ENCODE results near the gene EFNA3.

DNA sequence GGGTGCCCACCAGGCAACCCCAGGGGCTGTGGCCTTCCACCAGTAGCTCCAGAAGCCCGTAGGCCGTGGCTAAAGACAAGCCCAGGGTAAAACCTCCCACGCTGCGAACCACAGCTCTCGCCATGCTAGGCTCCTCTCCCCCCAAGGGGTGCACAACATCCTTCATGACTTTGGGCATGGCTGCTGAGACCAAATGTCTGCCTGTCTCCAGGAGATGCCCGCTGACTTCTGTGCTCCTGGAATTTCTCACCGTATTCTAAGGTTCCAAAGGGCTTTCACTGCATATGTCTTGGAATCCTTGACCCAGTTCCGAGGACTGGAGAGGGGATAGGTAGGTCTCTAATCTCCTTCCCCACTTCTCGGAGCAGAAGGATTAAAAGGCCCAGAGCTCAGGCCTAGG is 45.1 kb upstream of the EFNA3 start, which contains the start of the genes DCST1 and DCST2:
- TF ChIP-seq NR2C2 (CRISPR knock-in tag; IDR thresholded peaks at IDR 0.05), result no peak
- TF ChIP-seq CTCF (IDR thresholded peaks at IDR 0.05), result no peak
- TF ChIP-seq ZNF232 (CRISPR knock-in tag; IDR thresholded peaks at IDR 0.05), result no peak
- TF ChIP-seq SP1 (CRISPR knock-in tag; conservative IDR thresholded peaks at IDR 0.05), result no peak
- TF ChIP-seq CREB1 (CRISPR knock-in tag; IDR thresholded peaks at IDR 0.05), result no peak
- TF ChIP-seq, protein P1, sequence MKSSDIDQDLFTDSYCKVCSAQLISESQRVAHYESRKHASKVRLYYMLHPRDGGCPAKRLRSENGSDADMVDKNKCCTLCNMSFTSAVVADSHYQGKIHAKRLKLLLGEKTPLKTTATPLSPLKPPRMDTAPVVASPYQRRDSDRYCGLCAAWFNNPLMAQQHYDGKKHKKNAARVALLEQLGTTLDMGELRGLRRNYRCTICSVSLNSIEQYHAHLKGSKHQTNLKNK (CRISPR knock-in tag; IDR thresholded peaks at IDR 0.05), result no peak
- no peak for TF ChIP-seq ZNF317 (CRISPR knock-in tag; IDR thresholded peaks at IDR 0.05; ENCODE audit: borderline replicate concordance, low read depth)
